ENCODE results near the gene HDAC4.

Gene HDAC4

GRCh38 chr2:239175181-239175580 lies 225.6 kb downstream of the HDAC4 start:
- no peak for DNase-seq
- in situ Hi-C loops (cut with HindIII; ENCODE audit: low pct_ligation_motif_present, low pct_unique_long_range_greater_than_20kb, low sequenced_read_pairs): no loop called here

DNA sequence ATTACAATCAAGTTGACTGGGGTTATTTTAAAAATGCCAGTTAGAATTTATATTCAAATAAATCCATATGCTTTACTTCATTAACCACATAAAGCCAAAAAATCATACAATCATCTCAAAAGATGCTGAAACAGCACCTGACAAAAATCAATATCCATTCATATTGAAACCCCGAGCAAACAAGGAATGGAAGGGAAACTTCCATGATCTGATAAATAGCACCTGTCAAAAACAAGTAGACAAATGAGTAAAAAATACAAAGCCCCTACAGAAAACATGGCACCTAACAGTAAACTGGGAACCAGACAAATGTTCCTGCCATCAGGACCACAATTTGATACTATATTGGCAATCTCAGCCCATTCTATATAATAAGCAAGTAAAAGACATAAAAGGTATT lies 227.5 kb downstream of the HDAC4 start:
- DNase-seq: no peak
- in situ Hi-C loops (cut with HindIII; ENCODE audit: low pct_ligation_motif_present, low pct_unique_long_range_greater_than_20kb, low sequenced_read_pairs): no loop called here

DNA sequence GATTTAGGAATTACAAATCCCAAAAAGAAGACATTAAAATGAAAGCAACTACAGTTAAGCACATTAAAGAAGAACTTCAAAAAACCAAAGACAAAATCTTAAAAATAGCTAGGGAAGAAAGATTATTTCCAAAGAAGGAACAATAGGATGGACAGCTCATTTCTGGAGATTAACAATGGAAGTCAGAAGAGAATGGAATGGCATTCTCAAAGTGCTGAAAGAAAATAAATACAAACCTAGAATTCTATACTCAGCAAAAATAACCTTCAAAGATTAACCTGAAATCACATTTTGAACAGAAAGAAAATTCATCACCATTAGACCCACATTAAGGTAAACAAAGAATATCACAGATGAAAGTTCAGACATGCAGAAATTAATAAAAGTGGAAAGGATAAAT lies 229.2 kb downstream of the HDAC4 start:
- in situ Hi-C loops (cut with HindIII; ENCODE audit: low pct_ligation_motif_present, low pct_unique_long_range_greater_than_20kb, low sequenced_read_pairs): no loop called here
- DNase-seq: no peak

- no peak for DNase-seq
- in situ Hi-C loops (cut with HindIII; ENCODE audit: low pct_ligation_motif_present, low pct_unique_long_range_greater_than_20kb, low sequenced_read_pairs): no loop called here
Observed at GRCh38 chr2:239169311-239170048, 231.3 kb downstream of the HDAC4 start.

GRCh38 chr2:239168575-239168974 lies 232.2 kb downstream of the HDAC4 start:
- in situ Hi-C loops (cut with HindIII; ENCODE audit: low pct_ligation_motif_present, low pct_unique_long_range_greater_than_20kb, low sequenced_read_pairs): no loop called here
- no peak for DNase-seq

DNA sequence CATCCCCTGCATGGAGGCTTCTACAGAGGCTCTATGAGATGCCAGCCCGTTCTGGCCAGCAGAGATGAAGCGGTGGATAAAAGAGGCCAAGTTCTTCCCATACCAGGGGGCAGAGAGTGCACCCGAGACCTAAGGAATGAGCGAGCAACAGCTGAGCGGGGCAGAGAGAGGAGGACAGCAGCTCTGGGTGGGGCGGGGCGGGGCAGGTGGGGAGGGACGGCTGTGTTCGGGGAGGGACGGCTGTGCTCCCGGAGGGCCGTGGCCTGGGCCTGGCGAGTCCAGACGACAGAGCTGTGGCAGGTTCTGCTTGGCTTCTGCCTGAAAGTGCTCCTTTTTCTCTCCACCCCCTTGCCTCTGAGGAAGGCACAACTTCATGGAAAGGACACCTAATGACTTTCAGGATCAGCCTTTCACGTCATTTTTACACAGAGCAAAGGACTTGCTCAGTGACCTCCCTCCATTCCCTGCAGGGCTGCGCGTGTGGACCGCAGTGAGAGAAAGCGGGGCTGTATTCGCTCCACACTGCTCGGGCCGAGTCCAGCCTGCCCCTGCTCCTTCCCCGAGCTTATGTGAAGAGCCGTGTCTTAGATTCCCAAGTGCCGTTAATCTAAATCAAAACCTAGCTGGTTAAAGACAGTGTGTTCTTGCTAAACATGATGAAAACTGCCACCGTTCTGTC lies 232.9 kb downstream of the HDAC4 start:
- in situ Hi-C loops (cut with HindIII; ENCODE audit: low pct_ligation_motif_present, low pct_unique_long_range_greater_than_20kb, low sequenced_read_pairs): no loop called here
- no peak for DNase-seq

GRCh38 chr2:239167011-239167673 lies 233.7 kb downstream of the HDAC4 start:
- no peak for DNase-seq
- in situ Hi-C loops (cut with HindIII; ENCODE audit: low pct_ligation_motif_present, low pct_unique_long_range_greater_than_20kb, low sequenced_read_pairs): no loop called here

- no peak for DNase-seq
- in situ Hi-C loops (cut with HindIII; ENCODE audit: low pct_ligation_motif_present, low pct_unique_long_range_greater_than_20kb, low sequenced_read_pairs): no loop called here
Observed at GRCh38 chr2:239166201-239166834, 234.5 kb downstream of the HDAC4 start.

DNA sequence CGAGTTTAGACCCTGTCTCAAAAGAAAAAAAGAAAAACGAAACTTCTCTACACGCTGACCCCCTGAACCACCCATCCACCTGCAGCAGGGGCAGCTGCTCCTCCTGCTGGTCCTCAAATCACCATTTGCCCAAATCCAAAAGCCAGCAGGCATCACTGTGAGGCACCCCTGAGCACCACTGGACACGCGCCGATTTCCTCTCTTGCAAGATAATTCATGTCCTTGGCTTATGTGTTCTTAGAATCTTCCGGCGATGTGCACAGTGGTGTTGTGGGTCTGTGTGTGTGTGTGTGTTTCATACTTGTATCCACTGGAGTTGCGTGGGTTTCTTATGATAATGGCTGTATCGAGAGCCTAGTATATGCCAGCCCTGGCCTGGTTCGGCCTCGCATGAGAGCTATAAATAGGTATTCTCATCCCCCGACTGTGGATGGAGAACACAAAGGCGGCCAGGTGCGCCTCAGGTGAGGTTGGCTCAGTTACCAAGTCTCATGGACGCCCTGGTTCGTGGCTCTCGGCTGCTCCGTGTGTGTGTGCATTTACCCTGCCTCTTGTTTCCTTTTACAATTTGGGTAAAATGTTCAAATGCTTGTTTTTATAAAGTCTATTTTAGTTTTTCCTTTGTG lies 235.5 kb downstream of the HDAC4 start:
- no peak for DNase-seq
- in situ Hi-C loops (cut with HindIII; ENCODE audit: low pct_ligation_motif_present, low pct_unique_long_range_greater_than_20kb, low sequenced_read_pairs): no loop called here

DNA sequence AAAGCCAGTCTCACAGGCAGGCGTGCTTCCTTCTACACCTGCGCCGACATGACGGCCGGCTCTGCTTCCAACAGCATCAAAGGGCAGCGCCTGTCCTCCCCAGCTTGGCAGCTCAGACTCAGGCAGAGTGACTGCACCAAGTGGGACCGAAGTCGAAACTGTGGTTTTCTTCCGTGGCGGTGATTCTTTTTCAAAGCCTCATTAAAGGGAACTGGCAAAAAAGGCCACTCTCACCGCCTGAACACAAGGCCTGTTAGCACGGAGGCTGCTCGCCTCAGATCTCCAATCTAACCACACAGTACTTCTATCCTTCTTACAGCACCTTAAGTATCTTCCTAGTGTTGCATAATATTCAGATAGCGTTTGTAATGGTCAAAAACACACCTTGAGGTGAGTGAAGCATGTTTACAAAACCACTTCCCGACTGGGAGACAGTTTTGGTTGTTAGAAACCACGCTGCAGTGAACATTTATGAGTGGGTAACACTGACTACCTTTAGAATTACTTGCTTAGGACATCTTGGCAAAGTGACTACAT lies 236.4 kb downstream of the HDAC4 start:
- in situ Hi-C loops (cut with HindIII; ENCODE audit: low pct_ligation_motif_present, low pct_unique_long_range_greater_than_20kb, low sequenced_read_pairs): no loop called here
- no peak for DNase-seq

GRCh38 chr2:239163688-239164334 lies 237.0 kb downstream of the HDAC4 start:
- no peak for DNase-seq

GRCh38 chr2:239162976-239163687 lies 237.7 kb downstream of the HDAC4 start:
- DNase-seq: no peak
- in situ Hi-C loops (cut with HindIII; ENCODE audit: low pct_ligation_motif_present, low pct_unique_long_range_greater_than_20kb, low sequenced_read_pairs): no loop called here

More at GRCh38 chr2:239163688-239164334, 237.0 kb downstream of the HDAC4 start:
- in situ Hi-C loops (cut with HindIII; ENCODE audit: low pct_ligation_motif_present, low pct_unique_long_range_greater_than_20kb, low sequenced_read_pairs): no loop called here

GRCh38 chr2:239162141-239162821 lies 238.5 kb downstream of the HDAC4 start:
- in situ Hi-C loops (cut with HindIII; ENCODE audit: low pct_ligation_motif_present, low pct_unique_long_range_greater_than_20kb, low sequenced_read_pairs): no loop called here
- no peak for DNase-seq

GRCh38 chr2:239161711-239162140 lies 239.1 kb downstream of the HDAC4 start:
- in situ Hi-C loops (cut with HindIII; ENCODE audit: low pct_ligation_motif_present, low pct_unique_long_range_greater_than_20kb, low sequenced_read_pairs): no loop called here
- no peak for DNase-seq

- in situ Hi-C loops (cut with HindIII; ENCODE audit: low pct_ligation_motif_present, low pct_unique_long_range_greater_than_20kb, low sequenced_read_pairs): no loop called here
- no peak for DNase-seq
Observed at GRCh38 chr2:239160226-239161143, 240.3 kb downstream of the HDAC4 start.

DNA sequence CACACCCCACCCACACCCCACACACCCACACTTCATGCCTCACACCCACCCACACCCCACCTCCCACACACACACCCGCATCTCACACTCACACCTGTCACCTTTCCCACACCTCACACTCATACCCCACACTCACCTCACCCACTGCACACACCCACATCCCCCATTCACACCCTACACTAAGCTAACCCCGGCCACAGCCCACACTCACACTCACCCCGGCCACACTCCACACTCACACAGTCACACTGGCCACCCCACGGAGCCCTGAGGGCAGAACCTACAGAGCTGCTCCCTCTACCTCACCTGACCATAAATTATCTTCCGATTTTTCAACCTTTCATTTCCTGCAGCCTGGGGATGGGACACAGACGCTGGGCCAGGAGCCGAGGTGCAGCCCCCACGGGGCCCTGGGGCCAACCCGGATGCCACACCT lies 241.3 kb downstream of the HDAC4 start:
- in situ Hi-C loops (cut with HindIII; ENCODE audit: low pct_ligation_motif_present, low pct_unique_long_range_greater_than_20kb, low sequenced_read_pairs): no loop called here

More for the DNA sequence above, 241.3 kb downstream of the HDAC4 start:
- DNase-seq: no peak
